Coronary artery (tissue), 2 donors: ENCODE data around the gene PLCL1.

Source experiments
- DNase-seq: peaks from one replicate; pipeline ENCODE4 v3.0.0-alpha.2; 2017; ENCODE audit warnings: low spot score
- H3K27ac ChIP-seq, 2 donors: fragments of 200-600 bp; sonication (generic); one replicate each; pipeline ENCODE4 v1.5.1; 2016 to 2019
- H3K4me3 ChIP-seq: fragments of 200-600 bp; sonication (generic); 2 replicates; pipeline ENCODE4 v1.5.1; 2016; ENCODE audit warnings: mild to moderate bottlenecking, moderate library complexity
- TF ChIP-seq, protein P1 (sequence below): fragments of 200-600 bp; sonication (generic); IDR thresholded peaks from one replicate; pipeline ENCODE4 v1.5.1; 2019; ENCODE audit warnings: antibody characterized with exemption

Gene PLCL1

GRCh38 chr2:197893403-197894177 is 89.2 kb downstream of the PLCL1 start:
- DNase-seq, result no peak
- TF ChIP-seq, protein P1, sequence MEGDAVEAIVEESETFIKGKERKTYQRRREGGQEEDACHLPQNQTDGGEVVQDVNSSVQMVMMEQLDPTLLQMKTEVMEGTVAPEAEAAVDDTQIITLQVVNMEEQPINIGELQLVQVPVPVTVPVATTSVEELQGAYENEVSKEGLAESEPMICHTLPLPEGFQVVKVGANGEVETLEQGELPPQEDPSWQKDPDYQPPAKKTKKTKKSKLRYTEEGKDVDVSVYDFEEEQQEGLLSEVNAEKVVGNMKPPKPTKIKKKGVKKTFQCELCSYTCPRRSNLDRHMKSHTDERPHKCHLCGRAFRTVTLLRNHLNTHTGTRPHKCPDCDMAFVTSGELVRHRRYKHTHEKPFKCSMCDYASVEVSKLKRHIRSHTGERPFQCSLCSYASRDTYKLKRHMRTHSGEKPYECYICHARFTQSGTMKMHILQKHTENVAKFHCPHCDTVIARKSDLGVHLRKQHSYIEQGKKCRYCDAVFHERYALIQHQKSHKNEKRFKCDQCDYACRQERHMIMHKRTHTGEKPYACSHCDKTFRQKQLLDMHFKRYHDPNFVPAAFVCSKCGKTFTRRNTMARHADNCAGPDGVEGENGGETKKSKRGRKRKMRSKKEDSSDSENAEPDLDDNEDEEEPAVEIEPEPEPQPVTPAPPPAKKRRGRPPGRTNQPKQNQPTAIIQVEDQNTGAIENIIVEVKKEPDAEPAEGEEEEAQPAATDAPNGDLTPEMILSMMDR, result no peak
- peak overlapping the region; percentile 49 for H3K4me3 ChIP-seq
- H3K27ac ChIP-seq, result peak overlapping the region in 1 of 2 donors; percentile 56

- DNase-seq, result no peak
- Histone ChIP-seq H3K27ac (no peak overlapping the region), H3K4me3 (no peak overlapping the region)
- TF ChIP-seq, protein P1, result no peak
Measured at GRCh38 chr2:197894751-197895274, 90.4 kb downstream of the PLCL1 start.

DNA sequence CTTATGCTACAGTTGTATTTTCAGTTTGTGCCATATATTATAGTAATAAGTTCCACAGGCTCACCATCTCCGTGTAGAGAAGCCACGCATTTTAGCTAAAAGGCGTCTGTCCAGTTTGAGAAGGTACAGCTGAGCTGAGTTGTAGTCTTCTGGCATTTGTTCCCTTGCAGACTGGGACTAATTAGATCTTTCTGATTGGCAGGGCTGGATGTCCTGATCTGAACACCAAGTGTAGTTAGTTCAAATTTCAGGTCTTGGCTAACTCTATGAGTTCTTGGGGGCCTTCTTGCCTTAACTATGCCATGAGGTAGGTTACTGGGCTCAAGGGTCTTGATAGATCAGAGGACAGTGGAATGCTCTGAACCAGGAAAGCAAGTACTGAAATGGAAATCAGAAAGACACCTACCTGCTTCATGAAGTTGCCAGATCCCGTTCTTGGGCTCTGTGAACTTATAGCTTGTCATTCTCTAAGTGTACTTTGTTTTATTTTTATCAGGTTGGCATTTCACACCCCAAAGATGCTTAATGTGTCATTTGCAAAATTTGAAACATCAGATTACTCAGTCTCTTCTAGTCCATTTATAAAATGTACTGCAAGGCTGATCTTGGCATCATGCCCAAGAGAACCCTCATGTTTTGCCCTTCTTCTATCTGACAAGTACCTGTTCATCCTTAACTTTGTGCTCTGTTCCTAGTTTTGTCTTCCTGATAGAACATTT is 93.7 kb downstream of the PLCL1 start:
- no peak for DNase-seq
- TF ChIP-seq, protein P1, result no peak
- no peak overlapping the region for H3K4me3 ChIP-seq
- H3K27ac ChIP-seq, result no peak overlapping the region

GRCh38 chr2:197904446-197904845 is 100.1 kb downstream of the PLCL1 start:
- Histone ChIP-seq H3K4me3 (no peak overlapping the region), H3K27ac (no peak overlapping the region)
- no peak for DNase-seq
- TF ChIP-seq, protein P1, result no peak

- DNase-seq, result no peak
- TF ChIP-seq, protein P1, result no peak
- no peak overlapping the region for H3K4me3 ChIP-seq
- peak overlapping the region in 1 of 2 donors; percentile 21 for H3K27ac ChIP-seq
Measured at GRCh38 chr2:197908156-197908555, 103.8 kb downstream of the PLCL1 start.

DNA sequence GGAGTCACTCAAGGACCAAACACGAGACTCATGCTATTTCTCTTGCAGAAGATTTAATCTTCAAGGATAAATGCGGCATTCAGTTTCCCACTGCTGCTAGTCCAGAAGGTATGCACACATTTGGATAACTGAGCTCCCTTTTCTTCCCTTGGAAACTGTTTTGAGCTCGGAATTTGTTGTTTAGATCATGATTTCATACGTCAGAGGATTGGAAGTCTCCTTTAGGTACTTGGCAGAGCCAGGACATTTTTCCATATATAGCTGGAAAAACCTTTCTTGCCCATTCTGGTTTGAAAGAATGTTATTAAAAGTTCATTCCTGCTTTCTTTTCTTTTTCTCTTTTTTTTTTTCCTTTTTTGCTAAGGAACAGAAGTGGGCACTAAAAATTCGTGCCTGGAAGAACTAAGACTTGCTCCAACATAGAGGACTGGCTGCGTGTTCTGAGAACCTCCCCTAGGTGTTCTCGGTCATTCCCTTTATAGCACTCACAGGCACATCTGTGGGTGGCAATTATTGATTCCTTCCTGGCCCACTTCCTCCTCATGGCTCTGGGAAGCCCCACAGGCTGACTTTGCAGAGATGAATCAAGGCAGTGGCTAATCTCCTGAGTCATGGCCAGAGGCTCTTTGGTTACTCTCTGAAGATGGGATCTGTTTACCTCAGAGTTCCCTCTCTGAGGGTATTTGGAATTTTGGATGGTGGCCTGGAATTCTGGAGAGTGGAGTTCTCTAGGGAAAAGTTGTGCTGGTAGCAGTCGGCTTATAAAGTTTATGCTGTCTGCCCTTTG is 104.8 kb downstream of the PLCL1 start:
- TF ChIP-seq, protein P1, result no peak
- peak overlapping the region; percentile 47 to 62 for H3K27ac ChIP-seq
- DNase-seq, result no peak
- no peak overlapping the region for H3K4me3 ChIP-seq
